AG09319 (cell line): ENCODE measurements around the gene C11orf21.
A peak's percentile ranks its signal among the peaks of the same experiment; 100 is the strongest.

Experiments used
- DNase-seq: peaks from one replicate; pipeline ENCODE4 v3.0.0-alpha.2; 2010; ENCODE audit warnings: low read depth; ENCODE audit errors: extremely low read depth
- CTCF ChIP-seq: IDR thresholded peaks from 2 replicates; pipeline ENCODE4 v1.5.1; 2011; ENCODE audit warnings: low read depth, mild to moderate bottlenecking, inconsistent platforms, low read length, moderate library complexity

Gene C11orf21

GRCh38 chr11:2315395-2316168 is 13.9 kb upstream of the C11orf21 start:
- DNase-seq = no peak
- TF ChIP-seq CTCF = no peak

GRCh38 chr11:2314525-2315394 is 13.0 kb upstream of the C11orf21 start:
- peak; percentile 67 for DNase-seq
- no peak for TF ChIP-seq CTCF

DNA sequence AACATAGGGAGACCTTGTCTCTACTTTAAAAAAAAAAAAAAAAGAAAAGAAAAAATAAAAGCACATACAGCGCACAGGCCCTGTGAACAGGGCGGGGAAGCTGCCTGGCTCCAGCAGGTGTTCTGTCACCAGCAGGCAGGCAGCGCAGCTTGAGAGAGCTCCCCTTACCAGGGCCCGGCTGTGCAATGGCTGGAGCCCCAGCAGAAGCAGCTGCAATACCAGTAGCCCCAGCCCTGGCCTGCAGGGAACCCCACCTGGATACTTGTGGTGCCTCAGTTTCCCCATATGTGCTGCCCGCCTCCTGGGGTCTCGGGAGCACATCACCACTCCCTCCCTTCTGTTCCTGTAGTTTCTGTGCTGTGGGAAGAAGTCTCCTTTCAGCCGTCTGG is 12.4 kb upstream of the C11orf21 start:
- no peak for TF ChIP-seq CTCF
- no peak for DNase-seq

DNA sequence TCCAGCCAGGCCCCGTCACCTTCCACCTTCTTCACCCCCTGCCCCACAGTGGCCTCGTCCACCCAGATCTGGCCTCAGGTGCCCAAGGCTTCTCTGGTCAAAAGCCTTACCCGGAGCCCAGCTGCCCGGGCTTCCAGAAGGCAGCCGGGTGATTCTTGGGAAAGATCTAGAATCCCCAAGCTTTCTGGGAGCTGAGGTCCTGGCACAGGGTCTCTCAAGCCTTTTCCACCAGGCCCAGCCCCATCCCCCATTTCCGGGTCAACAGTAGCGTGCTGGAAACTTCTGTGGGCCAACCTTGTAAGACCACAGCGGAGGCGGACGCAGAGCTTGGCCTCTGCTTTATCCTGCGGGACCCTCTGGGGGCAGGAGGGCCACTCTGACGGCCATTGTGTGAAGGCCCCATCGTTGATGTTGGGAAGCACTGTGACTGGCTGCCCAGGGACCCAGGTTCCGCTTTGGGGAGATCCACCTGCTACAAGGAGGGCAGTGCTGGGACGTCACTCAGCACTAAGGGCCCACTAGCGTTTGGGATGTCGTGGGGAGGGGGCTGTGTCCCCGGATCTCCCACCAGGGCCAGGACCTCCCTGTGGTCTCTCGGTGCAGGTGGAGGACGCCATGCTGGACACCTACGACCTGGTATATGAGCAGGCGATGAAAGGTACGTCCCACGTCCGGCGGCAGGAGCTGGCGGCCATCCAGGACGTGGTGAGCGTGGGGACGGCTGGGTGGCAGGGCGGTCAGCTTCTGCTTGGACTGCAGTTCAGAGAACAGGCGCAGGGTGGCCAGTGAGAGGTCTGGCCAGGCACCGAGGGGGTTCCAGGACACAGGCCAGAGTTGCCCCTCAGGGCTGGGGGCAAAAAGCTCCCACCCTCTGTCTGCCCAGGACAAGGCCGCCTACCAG is 11.6 kb upstream of the C11orf21 start:
- no peak for DNase-seq
- TF ChIP-seq CTCF = no peak

- no peak for TF ChIP-seq CTCF
- peak; percentile 46 for DNase-seq
These were observed 10.7 kb upstream of the C11orf21 start for GRCh38 chr11:2312232-2313042.

GRCh38 chr11:2311353-2312133 is 9.8 kb upstream of the C11orf21 start:
- no peak for DNase-seq
- no peak for TF ChIP-seq CTCF
